Lower lobe of right lung (tissue), 2 donors: ENCODE measurements around the gene ABCA5. TPM values are rescaled to one million over a fixed set of nuclear protein-coding genes. Genes with fewer than 3 reads are reported as not detected.

Source experiments
- ATAC-seq, 2 donors: fragments of 200-7000 bp; cut with Tn5 transposase; one replicate each; pipeline ENCODE4 v1.9.1; 2020 to 2022; ENCODE audit warnings: mild to moderate bottlenecking in 2 of 2, moderate library complexity in 2 of 2
- DNase-seq: peaks from one replicate; pipeline ENCODE4 v3.0.0-alpha.2; 2020
- H3K27ac ChIP-seq: fragments of 200-600 bp; one replicate; pipeline ENCODE4 v1.8.0; 2022
- H3K27me3 ChIP-seq: fragments of 200-600 bp; one replicate; pipeline ENCODE4 v1.8.0; 2022; ENCODE audit warnings: low read depth
- H3K36me3 ChIP-seq: fragments of 200-600 bp; one replicate; pipeline ENCODE4 v1.8.0; 2022; ENCODE audit warnings: mild to moderate bottlenecking
- H3K4me1 ChIP-seq: fragments of 200-600 bp; one replicate; pipeline ENCODE4 v1.8.0; 2022
- H3K4me3 ChIP-seq: fragments of 200-600 bp; one replicate; pipeline ENCODE4 v1.8.0; 2022; ENCODE audit warnings: mild to moderate bottlenecking
- H3K9me3 ChIP-seq: fragments of 200-600 bp; one replicate; pipeline ENCODE4 v1.8.0; 2022
- intact Hi-C: fragments of 100-400 bp; cut with DNase I; formaldehyde crosslinking; loops from one replicate; pipeline ENCODE4 v1.11.0; 2022
- total RNA-seq: library from RNA; stranded (reverse); fragmentation: NEBNext Ultra II Directional; extraction: Animal tissue kit (Norgen Biotek cat#: 25700); gene quantifications from one replicate; pipeline ENCODE4 v1.2.1, GENCODE V29; 2021
- TF ChIP-seq, protein P1 (sequence below): fragments of 200-600 bp; IDR thresholded peaks from one replicate; pipeline ENCODE4 v1.8.0; 2022; ENCODE audit warnings: antibody characterized with exemption, mild to moderate bottlenecking
- donor health status: DM: no; HTN: yes; CAD: no; lungs with severe emphysema.

ABCA5 gene
- total RNA-seq, 1 donor from 2014 or later: 20.5 TPM

DNA sequence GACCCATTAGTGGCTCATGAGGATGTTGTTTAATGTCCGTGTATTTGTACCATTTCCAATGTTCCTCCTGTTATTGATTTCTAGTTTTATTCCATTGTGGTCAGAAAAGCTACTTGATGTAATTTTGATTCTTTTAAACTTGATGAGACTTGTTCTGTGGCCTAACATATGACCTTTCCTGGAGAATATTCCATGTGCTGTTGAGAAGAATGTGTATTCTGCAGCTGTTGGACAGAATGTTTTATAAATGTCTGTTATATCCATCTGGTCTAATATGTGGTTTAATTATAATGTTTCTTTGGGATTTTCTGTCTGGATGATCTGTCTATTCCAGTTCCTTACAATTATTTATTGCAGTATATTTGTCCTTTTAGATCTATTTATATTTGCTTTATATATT lies 95.4 kb downstream of the ABCA5 start:
- no peaks in the 10 kb centered on the region for H3K36me3 ChIP-seq
- TF ChIP-seq, protein P1, sequence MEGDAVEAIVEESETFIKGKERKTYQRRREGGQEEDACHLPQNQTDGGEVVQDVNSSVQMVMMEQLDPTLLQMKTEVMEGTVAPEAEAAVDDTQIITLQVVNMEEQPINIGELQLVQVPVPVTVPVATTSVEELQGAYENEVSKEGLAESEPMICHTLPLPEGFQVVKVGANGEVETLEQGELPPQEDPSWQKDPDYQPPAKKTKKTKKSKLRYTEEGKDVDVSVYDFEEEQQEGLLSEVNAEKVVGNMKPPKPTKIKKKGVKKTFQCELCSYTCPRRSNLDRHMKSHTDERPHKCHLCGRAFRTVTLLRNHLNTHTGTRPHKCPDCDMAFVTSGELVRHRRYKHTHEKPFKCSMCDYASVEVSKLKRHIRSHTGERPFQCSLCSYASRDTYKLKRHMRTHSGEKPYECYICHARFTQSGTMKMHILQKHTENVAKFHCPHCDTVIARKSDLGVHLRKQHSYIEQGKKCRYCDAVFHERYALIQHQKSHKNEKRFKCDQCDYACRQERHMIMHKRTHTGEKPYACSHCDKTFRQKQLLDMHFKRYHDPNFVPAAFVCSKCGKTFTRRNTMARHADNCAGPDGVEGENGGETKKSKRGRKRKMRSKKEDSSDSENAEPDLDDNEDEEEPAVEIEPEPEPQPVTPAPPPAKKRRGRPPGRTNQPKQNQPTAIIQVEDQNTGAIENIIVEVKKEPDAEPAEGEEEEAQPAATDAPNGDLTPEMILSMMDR: no peak
- ATAC-seq (no peak), DNase-seq (no peak)
- no peak overlapping the region for H3K4me3 ChIP-seq
- intact Hi-C loops: loop anchor here (10.0 kb wide), 1 partner anchor 457 kb away; no protein-coding TSS in a partner anchor
- no peak overlapping the region for H3K27ac ChIP-seq
- H3K27me3 ChIP-seq: no peaks in the 10 kb centered on the region
- H3K4me1 ChIP-seq: no peaks in the 10 kb centered on the region
- no peaks in the 10 kb centered on the region for H3K9me3 ChIP-seq

GRCh38 chr17:69230939-69231338 lies 96.0 kb downstream of the ABCA5 start:
- TF ChIP-seq, protein P1: no peak
- no peaks in the 10 kb centered on the region for H3K4me1 ChIP-seq
- DNase-seq (no peak), ATAC-seq (no peak)
- no peaks in the 10 kb centered on the region for H3K27me3 ChIP-seq
- H3K4me3 ChIP-seq: no peak overlapping the region
- intact Hi-C loops: loop anchor here (10.0 kb wide), 1 partner anchor 456 kb away; no protein-coding TSS in a partner anchor
- H3K27ac ChIP-seq: no peak overlapping the region
- H3K9me3 ChIP-seq: no peaks in the 10 kb centered on the region
- H3K36me3 ChIP-seq: no peaks in the 10 kb centered on the region

- ATAC-seq (no peak), DNase-seq (no peak)
Measured at GRCh38 chr17:69228576-69228975, 98.4 kb downstream of the ABCA5 start, which contains the start of gene ABCA10. ABCA10 (minus strand) TSS chr17:69228824; CDS start chr17:69225358, 3,466 bp downstream.

GRCh38 chr17:69228018-69228417 lies 98.9 kb downstream of the ABCA5 start:
- Histone ChIP-seq H3K27me3 (no peaks in the 10 kb centered on the region), H3K4me1 (no peaks in the 10 kb centered on the region), H3K36me3 (no peaks in the 10 kb centered on the region), H3K27ac (peak overlapping the region; percentile 15), H3K9me3 (no peaks in the 10 kb centered on the region), H3K4me3 (peak overlapping the region; percentile 30)
- DNase-seq (no peak), ATAC-seq (no peak)
- intact Hi-C loops: no loop called here
- TF ChIP-seq, protein P1: no peak

More at GRCh38 chr17:69228576-69228975, 98.4 kb downstream of the ABCA5 start, which contains the start of gene ABCA10:
- TF ChIP-seq, protein P1: no peak
- H3K27me3 ChIP-seq: no peaks in the 10 kb centered on the region
- intact Hi-C loops: no loop called here
- H3K36me3 ChIP-seq: no peaks in the 10 kb centered on the region
- H3K4me1 ChIP-seq: no peaks in the 10 kb centered on the region
- H3K9me3 ChIP-seq: no peaks in the 10 kb centered on the region
- H3K4me3 ChIP-seq: peak within 1 kb of the TSS; percentile 30
- H3K27ac ChIP-seq: peak within 1 kb of the TSS; percentile 15

DNA sequence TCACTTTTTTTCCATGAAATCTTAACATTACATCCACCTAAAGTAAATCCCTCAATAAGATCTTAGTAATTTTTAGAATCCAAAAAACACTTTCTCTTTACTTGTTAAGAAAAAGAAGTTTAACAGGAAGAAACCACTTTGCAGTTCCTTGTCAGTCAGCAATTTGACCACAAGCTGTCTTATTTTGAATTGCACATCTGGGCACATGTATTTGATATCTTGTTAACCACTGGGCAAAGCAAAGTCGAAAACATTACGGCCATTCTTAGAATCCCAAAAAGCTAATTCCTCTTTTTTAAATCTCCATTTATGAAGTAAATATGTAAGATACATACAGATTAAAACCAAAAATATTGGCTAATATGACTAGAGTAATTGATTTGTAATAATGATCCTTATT lies 99.4 kb downstream of the ABCA5 start:
- Histone ChIP-seq H3K27ac (peak overlapping the region; percentile 15), H3K27me3 (no peaks in the 10 kb centered on the region), H3K4me1 (no peaks in the 10 kb centered on the region), H3K4me3 (peak overlapping the region; percentile 30), H3K9me3 (no peaks in the 10 kb centered on the region), H3K36me3 (no peaks in the 10 kb centered on the region)
- TF ChIP-seq, protein P1: no peak
- intact Hi-C loops: no loop called here
- no peak for DNase-seq
- no peak for ATAC-seq

- no peaks in the 10 kb centered on the region for H3K9me3 ChIP-seq
- intact Hi-C loops: no loop called here
Measured at GRCh38 chr17:69223809-69224208, 103.1 kb downstream of the ABCA5 start.

More at GRCh38 chr17:69223809-69224208, 103.1 kb downstream of the ABCA5 start:
- TF ChIP-seq, protein P1: no peak
- Histone ChIP-seq H3K4me3 (no peak overlapping the region), H3K36me3 (peaks cover 7% of the 10 kb centered on the region), H3K27ac (no peak overlapping the region), H3K4me1 (no peaks in the 10 kb centered on the region), H3K27me3 (no peaks in the 10 kb centered on the region)
- ATAC-seq: no peak
- DNase-seq: no peak
